Hepatocyte (in vitro differentiated cells): ENCODE measurements around the gene MYOF.

Experiments used
- CTCF ChIP-seq: fragments of 200-600 bp; sonication (generic); IDR thresholded peaks from 2 replicates; pipeline ENCODE4 v1.5.1; 2016; ENCODE audit warnings: antibody characterized with exemption, mild to moderate bottlenecking; ENCODE audit not compliant: poor library complexity
- EZH2 ChIP-seq: fragments of 200-600 bp; sonication (generic); IDR thresholded peaks from 2 replicates; pipeline ENCODE4 v1.6.1; 2016; ENCODE audit warnings: antibody characterized with exemption, mild to moderate bottlenecking, borderline replicate concordance

GRCh38 chr10:93503075-93503474 lies 20.9 kb upstream of the MYOF start:
- no peak for TF ChIP-seq CTCF
- TF ChIP-seq EZH2 = no peak
